Neural crest cell (in vitro differentiated cells): Measurements from ENCODE around the gene SCTR. TPM values are rescaled to one million over a fixed set of nuclear protein-coding genes. Genes with fewer than 3 reads are reported as not detected.

Source experiments
- DNase-seq: peaks from one replicate; pipeline ENCODE4 v3.0.0; 2021; ENCODE audit warnings: low read depth, mixed read lengths, low spot score
- H3K27ac Mint-ChIP-seq: one replicate; pipeline ENCODE4 v1.8.0; 2021; ENCODE audit warnings: mild to moderate bottlenecking, mixed read lengths; ENCODE audit not compliant: unreplicated experiment
- H3K27me3 Mint-ChIP-seq: 2 replicates; pipeline ENCODE4 v1.8.0; 2021; ENCODE audit warnings: low read depth, mild to moderate bottlenecking, mixed read lengths
- H3K36me3 Mint-ChIP-seq: 2 replicates; pipeline ENCODE4 v1.8.0; 2021; ENCODE audit warnings: low read depth, mild to moderate bottlenecking, mixed read lengths
- H3K4me1 Mint-ChIP-seq: 2 replicates; pipeline ENCODE4 v1.8.0; 2021; ENCODE audit warnings: mixed read lengths
- H3K4me3 Mint-ChIP-seq: one replicate; pipeline ENCODE4 v1.8.0; 2021; ENCODE audit warnings: mild to moderate bottlenecking, mixed read lengths
- H3K9me3 Mint-ChIP-seq: 2 replicates; pipeline ENCODE4 v1.8.0; 2021; ENCODE audit warnings: mixed read lengths
- CTCF ChIP-seq: fragments of 200-600 bp; sonication (generic); conservative IDR thresholded peaks from 2 replicates; pipeline ENCODE4 v1.5.0; 2021; ENCODE audit warnings: antibody characterized with exemption, mild to moderate bottlenecking
- total RNA-seq: library from RNA; stranded (reverse); gene quantifications from 2 replicates; pipeline ENCODE4 v1.2.1, GENCODE V29; 2021

Gene SCTR
- total RNA-seq, 1 donor from 2014 or later, result not detected

DNA sequence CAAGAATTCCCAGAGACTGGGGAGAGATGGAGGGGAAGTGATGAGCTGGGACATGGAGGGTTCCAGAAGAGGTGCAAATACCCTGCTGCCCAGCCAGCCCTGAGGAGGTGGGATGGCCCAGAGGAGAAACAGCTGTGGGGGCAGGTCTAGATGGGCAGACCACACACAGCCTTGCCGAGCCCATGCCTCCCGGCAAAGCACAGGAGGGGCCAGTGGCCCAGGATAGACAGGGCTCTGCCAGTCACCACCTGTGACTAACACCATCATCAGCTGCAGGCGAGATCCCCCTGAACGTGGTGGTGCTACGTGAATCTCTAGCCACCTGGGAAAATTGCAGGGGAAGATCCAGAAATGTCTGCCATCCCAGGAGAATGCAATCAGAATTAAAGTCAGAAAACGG lies 39.4 kb downstream of the SCTR start:
- DNase-seq, result no peak
- Mint-ChIP-seq H3K9me3 (no peaks in the 10 kb centered on the region), H3K27ac (no peak overlapping the region), H3K4me1 (no peaks in the 10 kb centered on the region), H3K27me3 (no peaks in the 10 kb centered on the region), H3K4me3 (no peak overlapping the region), H3K36me3 (no peaks in the 10 kb centered on the region)
- no peak for TF ChIP-seq CTCF

GRCh38 chr2:119483896-119484718 lies 40.2 kb downstream of the SCTR start:
- Mint-ChIP-seq H3K27me3 (no peaks in the 10 kb centered on the region), H3K27ac (peak overlapping the region; percentile 75), H3K4me3 (no peak overlapping the region), H3K36me3 (no peaks in the 10 kb centered on the region), H3K4me1 (no peaks in the 10 kb centered on the region), H3K9me3 (no peaks in the 10 kb centered on the region)
- TF ChIP-seq CTCF, result no peak
- no peak for DNase-seq

- Mint-ChIP-seq H3K36me3 (no peaks in the 10 kb centered on the region), H3K4me1 (no peaks in the 10 kb centered on the region), H3K27me3 (no peaks in the 10 kb centered on the region), H3K9me3 (no peaks in the 10 kb centered on the region), H3K27ac (peak overlapping the region; percentile 19), H3K4me3 (no peak overlapping the region)
- DNase-seq, result no peak
- no peak for TF ChIP-seq CTCF
Measured at GRCh38 chr2:119483395-119483753, 40.9 kb downstream of the SCTR start.

DNA sequence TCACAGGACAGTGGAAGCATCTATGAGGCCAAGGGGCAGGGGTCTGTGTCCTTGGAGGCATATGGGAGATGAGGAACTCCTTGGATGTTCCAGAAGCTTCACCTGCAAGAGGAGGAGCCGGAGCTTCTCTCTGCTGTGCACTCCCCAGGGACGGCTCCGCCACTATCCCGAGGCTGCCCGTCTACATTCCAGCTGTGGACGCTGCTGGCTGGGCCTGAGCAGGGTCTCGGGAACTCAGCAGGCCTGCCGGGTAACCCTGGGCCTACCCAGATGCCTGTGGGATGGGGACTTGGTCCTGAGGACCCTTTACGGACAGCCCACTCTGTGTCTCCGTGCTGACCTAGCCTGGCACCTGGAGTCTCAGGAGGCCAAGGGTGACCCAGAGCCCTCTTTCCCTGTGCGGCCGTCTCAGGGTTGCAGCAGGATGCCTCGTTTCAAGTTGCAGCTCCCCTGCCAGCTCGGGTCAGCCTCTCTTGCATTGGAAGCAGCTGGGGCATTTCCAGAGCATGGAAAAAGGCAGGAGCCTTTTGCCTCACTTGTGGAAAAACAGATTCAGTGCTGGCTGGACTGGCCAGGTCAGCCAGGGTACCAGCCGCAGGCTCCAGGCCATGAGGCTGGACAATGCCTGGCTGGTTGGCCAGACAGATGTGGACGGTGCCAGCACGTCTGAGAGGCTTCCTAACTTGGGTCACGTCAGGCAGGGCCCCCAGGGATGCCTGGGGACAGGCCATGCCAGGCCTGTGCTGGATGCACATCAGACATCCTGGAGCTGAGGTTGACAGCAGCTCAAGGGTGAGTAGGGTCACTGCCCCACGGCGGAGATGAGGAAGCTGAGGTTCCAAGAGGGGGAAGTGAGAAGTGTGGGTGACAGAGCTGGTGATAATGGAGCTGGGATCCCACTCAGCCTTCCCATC lies 41.5 kb downstream of the SCTR start:
- TF ChIP-seq CTCF, result no peak
- no peaks in the 10 kb centered on the region for H3K27me3 Mint-ChIP-seq
- no peak overlapping the region for H3K4me3 Mint-ChIP-seq
- no peaks in the 10 kb centered on the region for H3K36me3 Mint-ChIP-seq
- H3K4me1 Mint-ChIP-seq, result no peaks in the 10 kb centered on the region
- peak overlapping the region; percentile 19 for H3K27ac Mint-ChIP-seq
- no peaks in the 10 kb centered on the region for H3K9me3 Mint-ChIP-seq
- DNase-seq, result no peak

DNA sequence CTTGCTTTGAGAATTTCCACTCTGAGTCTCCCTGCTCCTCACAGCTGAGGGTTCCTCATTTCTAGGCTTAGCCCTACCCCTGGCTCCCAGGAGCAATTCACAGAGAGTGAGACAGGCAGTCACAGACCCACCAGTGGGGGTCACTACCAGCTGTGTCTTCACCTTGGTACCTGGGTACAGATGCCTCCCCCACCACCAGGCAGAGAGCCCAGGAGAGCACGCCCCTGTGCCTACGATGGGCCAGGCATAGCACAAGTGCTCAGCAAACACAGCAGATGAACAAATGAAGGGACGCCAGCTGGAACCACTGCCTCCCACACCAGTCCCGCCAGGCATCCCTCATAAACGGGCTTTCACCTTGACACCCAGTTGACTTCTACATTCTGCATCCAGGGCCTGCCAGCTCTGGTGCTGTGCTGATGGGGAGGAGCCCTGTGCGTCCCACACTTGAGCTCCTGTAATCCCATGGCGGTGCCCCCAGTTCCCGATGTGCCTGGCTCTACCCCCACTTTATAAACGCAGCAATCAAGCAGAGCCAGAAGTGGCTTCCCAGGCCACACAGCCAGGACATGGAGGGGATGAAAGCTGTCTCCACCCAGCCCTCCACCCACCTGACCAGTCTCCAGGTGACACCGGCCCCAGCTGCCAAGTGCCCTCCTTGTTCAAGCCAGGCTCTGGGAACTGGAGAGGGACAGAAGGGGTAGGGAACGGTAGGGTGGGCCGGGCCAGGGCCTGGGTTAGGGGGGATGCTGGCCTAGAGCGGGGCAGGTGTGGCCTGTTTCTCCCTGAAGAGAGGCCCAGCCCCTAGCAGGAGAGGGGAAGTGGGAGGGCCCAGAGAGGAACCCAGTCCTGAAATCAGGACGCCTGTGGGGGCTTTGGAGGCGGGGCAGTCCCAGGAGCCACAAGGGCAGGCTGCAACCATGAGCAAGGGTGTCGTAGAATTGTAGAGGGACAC lies 42.5 kb downstream of the SCTR start:
- TF ChIP-seq CTCF, result no peak
- Mint-ChIP-seq H3K36me3 (no peaks in the 10 kb centered on the region), H3K27me3 (no peaks in the 10 kb centered on the region), H3K9me3 (no peaks in the 10 kb centered on the region), H3K27ac (peak overlapping the region; percentile 19), H3K4me1 (no peaks in the 10 kb centered on the region), H3K4me3 (no peak overlapping the region)
- no peak for DNase-seq
